ENCODE results near the gene WEE2. TPM values are rescaled to one million over a fixed set of nuclear protein-coding genes. Genes with fewer than 3 reads are reported as not detected.
A peak's percentile ranks its signal among the peaks of the same experiment; 100 is the strongest.

The WEE2 gene
- total and polyA plus RNA-seq, 9 of the 15 experiments (the other 6 are each of a cell fraction or from before 2014, with no cell fraction given), result not detected

DNA sequence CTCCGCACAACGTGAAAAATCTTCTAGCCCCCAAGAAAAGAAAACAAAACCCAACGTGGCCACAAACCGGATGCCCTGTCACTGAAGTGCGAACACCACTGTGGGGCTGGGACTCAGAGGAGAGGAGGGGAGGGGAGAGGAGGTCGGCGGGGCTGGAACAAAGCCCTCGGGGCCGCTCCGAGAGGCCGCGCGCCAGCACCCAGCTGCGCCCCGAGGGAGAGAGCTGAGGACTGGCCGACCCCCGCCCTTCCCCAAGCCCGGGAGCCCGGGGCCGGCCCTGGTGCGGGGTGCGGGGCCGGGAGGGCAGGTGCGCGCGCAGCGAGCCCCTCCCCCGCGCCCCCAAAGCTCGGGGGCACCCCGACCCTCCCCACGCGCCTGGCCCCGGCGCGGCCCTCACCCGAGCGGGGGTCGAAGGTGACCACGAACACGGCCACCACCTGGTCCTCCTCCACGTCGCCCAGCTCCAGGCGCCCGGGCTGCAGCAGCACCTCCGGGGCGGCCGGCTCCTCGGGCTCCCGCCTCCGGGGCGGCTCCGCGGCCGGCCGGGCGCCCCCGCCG lies 6.6 kb upstream of the WEE2 start:
- POLR2A ChIA-PET, result interaction anchor here (0.5 to 1.4 kb wide), 4 partner anchors 17 to 657 kb away, joined by 3 to 5 read pairs (median 4); partner anchors contain the start of gene SSBP1
- Histone ChIP-seq H3K9me1 (ENCODE audit: control insufficient read depth, insufficient read depth, low read length) (no peaks in the 10 kb centered on the region), H3K4me3 (peak overlapping the region; percentile 38), H3K27me3 (ENCODE audit: control insufficient read depth in 2 of 2, insufficient read depth in 2 of 2, low read length in 2 of 2) (peaks cover 44 to 63% of the 10 kb centered on the region in 2 experiments), H3K4me1 (replicated peaks in 1 of 2; ENCODE audit: control insufficient read depth in 2 of 2, insufficient read depth in 2 of 2, low read length in 2 of 2) (peaks cover 0 to 10% of the 10 kb centered on the region in 2 experiments; a peak in 2 of 5 replicates), H3K27ac (ENCODE audit: extremely low read depth, low read depth, low read length) (no peak overlapping the region), H3K79me2 (ENCODE audit: control insufficient read depth, insufficient read depth, low read length) (no peaks in the 10 kb centered on the region), H3K9ac (ENCODE audit: insufficient read depth in 1 of 2, low read depth in 2 of 2, low read length in 2 of 2) (peak overlapping the region in 1 of 2 experiments; percentile 68; a peak in 1 of 4 replicates), H3K9me3 (replicated peaks; ENCODE audit: control insufficient read depth, insufficient read depth, low read depth, low read length) (no peaks in the 10 kb centered on the region), H3K36me3 (ENCODE audit: control insufficient read depth, insufficient read depth, low read length) (no peaks in the 10 kb centered on the region), H3K4me2 (ENCODE audit: insufficient read depth, low read length) (peak overlapping the region; percentile 10; the same call in 1 of the 2 replicates), H4K20me1 (replicated peaks; ENCODE audit: control insufficient read depth, insufficient read depth, low read length) (no peaks in the 10 kb centered on the region; the same call in 1 of the 2 replicates), H2AFZ (ENCODE audit: low read depth, low read length) (no peak overlapping the region; the same call in 1 of the 2 replicates)
- in situ Hi-C loops (cut with MboI) (no loop called here), intact Hi-C loops (cut with micrococcal nuclease) (no loop called here)
- under 1% methylated on average over 25 of the region's 59 CpGs for WGBS (ENCODE audit: insufficient coverage, low coverage, missing lambda C conversion rate)
- CTCF ChIA-PET (ENCODE audit: low intra/inter-chr PET ratio), result no interaction called here
- FAIRE-seq (no peak), DNase-seq (ENCODE audit: extremely low read depth in 1 of 4, low spot score in 3 of 4) (peak; percentile 13 to 71 (median 44)), ATAC-seq (peak; percentile 58)
- TF ChIP-seq SMARCE1 (IDR thresholded peaks at IDR 0.05) (no peak), KLF13 (tag; IDR thresholded peaks at IDR 0.05; ENCODE audit: borderline replicate concordance, low read depth) (no peak), HMGN3 (IDR thresholded peaks at IDR 0.05; ENCODE audit: borderline replicate concordance, extremely low read depth, insufficient read length, low read depth, low read length) (peak; percentile 6), ZBTB7A (IDR thresholded peaks at IDR 0.05; ENCODE audit: borderline replicate concordance, control insufficient read depth, low read depth, low read length) (peak; percentile 18; the same call in 1 of the 2 replicates), PCBP1 (IDR thresholded peaks at IDR 0.05; ENCODE audit: low read depth, low read length, poor library complexity, severe bottlenecking) (peak; percentile 80), MAZ (CRISPR knock-in tag; conservative IDR thresholded peaks at IDR 0.05 in 1 of 2, IDR thresholded peaks at IDR 0.05 in 1 of 2) (0 out of 4 replicates have a peak, but pooled peaks of 1 of the 2 experiments have one; percentile 14), CBX1 (IDR thresholded peaks at IDR 0.05; ENCODE audit: low read depth) (no peak), NUFIP1 (IDR thresholded peaks at IDR 0.05; ENCODE audit: partially characterized antibody) (no peak)
- BruUV-seq (replicated peaks), result no TSS peak

Data from K562 (cell line).